NCI-H1092 (cell line): ENCODE results near the gene ZNF611.
"Not testable (repeated sequence)": the region's sequence is repeated elsewhere in the genome, so short reads cannot be mapped to it uniquely, and the experiment has no call there.

Source experiments
- DNase-seq: peaks from one replicate; lab custom pipeline; 2025; lab: John Stamatoyannopoulos, UW

The ZNF611 gene

DNA sequence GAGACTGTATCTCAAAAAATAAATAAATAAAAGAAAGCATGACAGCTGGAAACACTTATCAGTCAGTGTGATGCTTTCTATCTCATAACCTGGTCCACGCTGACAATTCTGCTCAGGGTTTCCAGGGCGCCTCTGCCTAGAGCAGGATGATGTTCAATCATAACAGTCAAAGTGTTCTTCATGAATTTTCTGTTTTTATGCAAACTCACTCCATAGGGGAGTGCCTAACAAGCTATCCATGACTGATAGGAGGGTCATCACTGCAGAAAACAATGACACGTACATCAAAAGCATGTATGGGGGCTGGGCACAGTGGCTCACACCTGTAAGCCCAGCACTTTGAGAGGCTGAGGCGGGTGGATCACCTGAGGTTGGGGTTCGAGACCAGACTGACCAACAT, 55.2 kb downstream of the ZNF611 start:
- DNase-seq = no peak

- not testable (repeated sequence) for DNase-seq
These were observed 59.6 kb downstream of the ZNF611 start for GRCh38 chr19:52675239-52675638.

- no peak for DNase-seq
These were observed 61.8 kb downstream of the ZNF611 start for GRCh38 chr19:52673014-52673413.

- DNase-seq = no peak
These were observed 64.8 kb downstream of the ZNF611 start for GRCh38 chr19:52670046-52670445.

GRCh38 chr19:52669586-52669985, 65.3 kb downstream of the ZNF611 start:
- no peak for DNase-seq

- no peak for DNase-seq
These were observed 66.9 kb downstream of the ZNF611 start for GRCh38 chr19:52667972-52668371.

DNA sequence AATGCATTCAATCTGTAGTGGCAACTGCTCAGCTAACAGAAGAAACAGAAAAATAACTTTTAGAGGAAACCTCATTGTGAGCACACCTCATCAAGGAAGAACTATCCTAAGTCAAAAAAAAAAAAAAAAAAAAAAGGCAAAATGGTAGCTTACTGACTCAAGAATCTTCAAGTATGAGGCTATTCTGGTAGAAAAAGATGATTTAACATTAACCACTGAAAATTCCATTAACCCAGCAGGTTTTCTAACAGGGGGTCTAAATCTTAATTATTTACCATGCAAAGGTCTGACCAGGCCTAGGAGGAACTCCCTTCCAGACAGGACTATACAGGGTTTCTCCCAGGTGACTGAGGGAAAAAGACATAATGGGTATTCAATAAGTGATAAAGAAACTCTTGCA, 68.3 kb downstream of the ZNF611 start:
- no peak for DNase-seq

GRCh38 chr19:52665529-52665928, 69.3 kb downstream of the ZNF611 start:
- DNase-seq = no peak

DNA sequence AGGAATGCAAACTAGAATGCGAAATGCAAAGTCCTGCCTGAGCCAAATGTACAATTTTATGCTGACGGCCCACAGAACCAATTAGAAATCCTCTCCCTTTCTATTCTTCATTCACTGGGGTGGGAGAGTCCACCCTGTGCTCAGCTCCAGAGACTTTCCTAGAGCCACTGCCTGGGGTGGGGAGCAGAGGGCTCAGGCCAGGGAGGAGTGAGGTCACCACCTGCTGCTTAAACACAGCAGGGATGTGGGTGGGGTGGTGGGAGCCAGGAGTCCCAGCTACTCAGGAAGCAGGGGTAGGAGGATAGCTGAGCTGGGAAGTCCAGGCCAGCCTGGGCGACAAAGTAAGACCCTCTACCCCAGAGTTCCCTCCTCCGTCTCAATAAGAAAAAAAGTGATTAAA, 69.8 kb downstream of the ZNF611 start:
- DNase-seq = no peak

- DNase-seq = no peak
These were observed 70.4 kb downstream of the ZNF611 start for GRCh38 chr19:52664461-52664860.

GRCh38 chr19:52662631-52663030, 72.2 kb downstream of the ZNF611 start:
- DNase-seq = no peak

GRCh38 chr19:52660981-52661380, 73.9 kb downstream of the ZNF611 start:
- DNase-seq = no peak

DNA sequence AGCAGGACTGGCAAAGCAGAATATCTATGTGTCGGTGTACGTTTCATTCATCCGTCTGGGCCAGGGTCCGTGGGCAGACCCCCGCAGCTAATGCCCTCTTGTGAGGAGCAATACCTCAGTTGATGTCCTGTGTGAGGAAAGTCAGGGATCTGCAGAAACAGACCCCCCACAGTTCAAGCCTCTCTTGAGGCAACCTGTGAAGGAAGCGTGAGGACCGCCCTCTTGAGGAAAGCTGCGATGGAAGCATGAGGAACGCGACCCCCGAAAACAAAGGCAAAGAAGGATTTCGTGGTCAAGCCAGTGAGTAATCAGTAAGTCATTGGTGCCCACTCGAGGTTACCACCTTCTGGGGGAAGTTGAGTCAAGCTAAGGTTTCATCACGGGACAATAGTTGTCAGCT, 75.8 kb downstream of the ZNF611 start:
- DNase-seq = no peak

- peak; percentile 5 for DNase-seq
These were observed 76.2 kb downstream of the ZNF611 start for GRCh38 chr19:52658595-52658994.

DNA sequence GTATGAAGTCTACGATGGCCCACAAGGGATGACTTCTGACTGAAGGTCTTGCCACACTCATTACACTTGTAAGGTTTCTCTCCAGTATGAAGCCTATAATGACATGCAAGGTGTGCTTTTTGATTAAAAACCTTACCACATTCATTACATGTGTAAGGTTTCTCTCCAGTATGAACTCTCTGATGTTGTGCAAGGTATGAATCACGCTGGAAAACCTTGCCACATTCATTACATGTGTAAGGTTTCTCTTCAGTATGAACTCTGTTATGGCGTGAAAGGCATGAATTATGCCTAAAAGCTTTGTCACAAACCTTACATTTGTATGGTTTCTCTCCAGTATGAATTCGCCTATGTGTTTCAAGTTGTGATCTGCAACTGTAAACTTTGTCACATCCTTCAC, 81.7 kb downstream of the ZNF611 start:
- no peak for DNase-seq
